ELF-1 (cell line): ENCODE measurements around the gene MCTP1.
"Not testable (repeated sequence)": the region's sequence is repeated elsewhere in the genome, so short reads cannot be mapped to it uniquely, and the experiment has no call there.

Source experiments
- DNase-seq: peaks from one replicate; pipeline ENCODE4 v3.0.0-alpha.2; 2016; ENCODE audit warnings: low read depth, low spot score

Gene MCTP1

DNA sequence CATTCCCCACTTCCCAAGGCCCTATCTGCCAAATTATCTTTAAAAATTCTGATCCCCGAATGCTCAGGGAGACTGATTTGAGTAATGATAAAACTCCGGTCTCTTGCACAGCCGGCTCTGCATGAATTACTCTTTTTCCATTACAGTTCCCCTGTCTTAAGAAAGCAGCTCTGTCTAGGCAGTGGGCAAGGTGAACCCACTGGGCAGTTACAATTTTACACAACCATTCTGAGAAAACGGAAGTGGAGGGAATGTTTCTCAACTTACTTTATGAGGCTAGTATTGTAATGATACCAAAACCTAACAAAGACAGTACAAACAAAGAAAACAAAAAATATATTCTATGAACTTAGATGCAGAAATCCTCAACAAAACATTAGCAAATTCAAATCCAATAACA lies 100.0 kb downstream of the MCTP1 start:
- DNase-seq = no peak

DNA sequence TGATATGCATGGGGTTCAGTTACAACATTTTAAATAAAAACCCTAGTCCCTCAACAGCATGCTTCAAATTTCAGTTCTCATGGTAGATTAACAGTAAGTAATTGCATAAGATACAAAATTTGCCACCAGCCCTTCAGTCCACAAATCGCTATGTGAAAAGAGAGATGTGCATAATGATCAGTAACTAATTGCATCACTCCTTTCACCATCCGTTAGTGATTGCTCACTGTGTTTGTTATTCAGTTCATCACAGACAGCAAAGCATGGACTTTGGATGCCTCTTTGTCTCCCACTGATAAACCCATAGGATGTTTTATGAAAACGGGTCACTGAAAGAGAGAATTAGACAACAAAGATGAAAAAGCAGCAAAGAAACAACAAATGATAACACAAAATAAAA lies 103.2 kb downstream of the MCTP1 start:
- DNase-seq = no peak

GRCh38 chr5:95178046-95178651 lies 106.7 kb downstream of the MCTP1 start:
- DNase-seq = peak; percentile 94

DNA sequence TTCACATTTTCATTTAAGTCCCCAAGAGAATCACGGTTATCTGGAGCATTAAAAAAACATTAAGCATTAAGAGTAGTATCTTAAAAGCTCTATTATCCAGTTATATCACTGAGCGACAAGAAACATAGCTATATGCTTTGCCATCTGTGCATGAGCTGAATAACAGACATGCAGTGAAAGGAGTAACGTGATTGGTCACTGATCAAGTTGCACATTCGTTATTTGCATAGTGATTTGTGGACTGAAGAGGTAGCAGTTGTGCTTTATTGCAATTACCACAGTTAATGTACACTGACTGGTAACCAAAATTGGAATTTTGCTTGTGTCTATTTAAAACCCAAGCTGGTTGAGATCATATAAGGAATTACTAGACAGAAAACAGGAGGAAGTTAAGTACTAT lies 107.4 kb downstream of the MCTP1 start:
- DNase-seq = no peak

DNA sequence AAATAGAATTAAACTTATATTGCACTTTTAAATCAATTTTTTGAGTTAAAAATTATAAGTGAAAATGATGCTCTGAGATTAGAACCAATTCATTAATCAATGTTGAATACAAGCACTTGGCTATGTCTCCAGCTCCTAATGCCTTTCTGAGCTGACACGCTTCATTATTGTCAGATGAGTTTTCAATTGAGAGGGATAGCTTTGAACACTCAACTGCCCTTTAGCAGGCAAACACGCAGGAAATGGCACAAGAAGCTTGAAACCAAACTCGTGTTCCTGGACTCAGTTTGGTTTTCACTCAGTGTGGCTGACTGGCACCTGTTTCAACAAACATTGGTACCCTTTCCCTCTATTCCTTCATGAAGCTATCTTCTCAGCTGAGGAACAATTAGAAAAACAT lies 109.8 kb downstream of the MCTP1 start:
- DNase-seq = no peak

- DNase-seq = no peak
Measured at GRCh38 chr5:95172659-95173058, 112.2 kb downstream of the MCTP1 start.

DNA sequence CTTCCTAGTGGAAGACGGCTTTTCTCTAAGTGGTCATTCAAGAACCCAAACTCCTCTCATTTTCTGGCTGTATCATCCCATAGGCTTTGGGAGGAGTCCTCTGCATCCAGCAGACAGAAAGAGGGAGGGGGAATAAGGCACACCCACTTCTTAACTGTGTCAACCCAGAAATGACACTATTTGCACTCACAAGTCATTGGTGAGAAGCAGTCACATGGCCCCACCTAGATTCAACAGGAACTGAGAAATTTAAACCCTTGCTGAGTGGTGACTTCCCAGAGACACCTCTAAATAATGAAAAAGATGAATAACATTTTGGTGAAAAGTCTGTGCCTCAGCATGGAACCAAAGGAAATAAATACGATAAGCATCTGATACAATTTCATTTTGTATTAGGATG lies 120.0 kb downstream of the MCTP1 start:
- DNase-seq = no peak

GRCh38 chr5:95163079-95163478 lies 121.8 kb downstream of the MCTP1 start:
- DNase-seq = no peak

DNA sequence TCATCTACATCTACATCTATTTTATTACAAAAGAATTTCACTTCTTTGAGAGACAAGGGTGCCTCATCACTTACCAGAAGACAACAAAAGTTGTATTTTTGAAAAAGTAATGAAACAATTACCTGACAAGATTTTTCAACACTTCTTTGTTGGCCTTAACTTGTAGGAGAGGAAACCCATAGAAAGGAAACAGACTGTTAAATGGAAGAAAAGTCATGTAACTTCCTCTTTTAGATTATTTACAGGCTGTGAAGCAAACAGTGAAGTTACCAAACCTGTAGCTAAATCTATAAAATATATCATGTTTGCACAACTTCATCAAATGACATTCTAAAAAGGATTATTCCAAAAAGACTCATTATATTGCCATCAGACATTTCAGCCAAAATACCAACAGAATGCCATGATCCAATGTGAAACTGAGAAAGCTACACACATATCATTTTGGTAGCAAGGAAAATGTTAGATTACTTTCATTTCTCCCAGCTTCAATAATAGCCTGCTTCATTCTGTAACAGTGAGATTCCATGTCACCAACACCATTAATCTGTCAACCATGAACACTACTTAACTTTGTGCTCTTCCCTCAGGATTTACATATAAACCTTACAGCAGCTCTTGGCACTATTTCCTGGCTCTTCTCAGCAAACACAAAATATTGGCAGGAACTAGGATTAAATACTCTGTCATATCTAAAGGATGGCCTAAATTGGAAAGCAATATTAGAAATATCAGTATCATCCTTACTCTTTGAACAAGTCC lies 122.5 kb downstream of the MCTP1 start:
- DNase-seq = no peak

DNA sequence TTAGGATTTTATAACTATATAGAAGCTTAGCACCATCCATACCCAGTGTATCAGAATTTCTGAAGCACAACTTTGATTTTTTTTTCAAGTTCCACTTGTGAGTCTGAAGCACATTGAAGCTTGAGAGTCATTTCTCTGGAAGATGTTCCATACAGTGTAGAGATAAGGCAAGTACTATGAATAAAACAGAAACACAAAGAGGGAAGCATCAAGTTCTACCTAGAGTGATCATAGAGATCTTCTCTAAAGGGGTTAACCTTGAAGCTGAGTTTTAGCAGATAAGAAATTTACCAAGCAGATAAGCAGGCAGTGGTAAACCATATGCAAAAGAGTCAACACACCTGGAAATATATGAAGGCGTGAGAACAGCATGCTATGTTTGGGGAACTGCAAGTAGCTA lies 125.3 kb downstream of the MCTP1 start:
- DNase-seq = no peak

DNA sequence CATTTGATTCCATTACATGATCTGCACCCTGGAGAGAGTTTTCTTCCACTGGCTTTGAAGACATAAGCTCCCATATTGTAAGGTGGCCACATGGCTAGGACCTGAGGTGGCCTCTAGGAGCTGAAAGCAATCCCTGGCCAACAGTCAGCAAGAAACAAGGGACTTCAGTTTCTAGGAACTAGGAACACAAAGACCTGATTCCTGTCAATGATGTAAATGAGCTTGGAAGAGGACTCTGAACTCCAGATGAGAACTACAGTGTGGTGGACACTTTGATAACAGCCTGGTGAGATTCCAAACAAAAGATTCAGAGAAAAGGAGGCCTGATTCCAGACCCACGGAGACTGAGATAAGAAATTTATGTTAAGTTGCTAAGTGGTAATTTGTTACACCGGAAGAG lies 129.0 kb downstream of the MCTP1 start:
- no peak for DNase-seq

GRCh38 chr5:95153511-95153910 lies 131.4 kb downstream of the MCTP1 start:
- DNase-seq = no peak

DNA sequence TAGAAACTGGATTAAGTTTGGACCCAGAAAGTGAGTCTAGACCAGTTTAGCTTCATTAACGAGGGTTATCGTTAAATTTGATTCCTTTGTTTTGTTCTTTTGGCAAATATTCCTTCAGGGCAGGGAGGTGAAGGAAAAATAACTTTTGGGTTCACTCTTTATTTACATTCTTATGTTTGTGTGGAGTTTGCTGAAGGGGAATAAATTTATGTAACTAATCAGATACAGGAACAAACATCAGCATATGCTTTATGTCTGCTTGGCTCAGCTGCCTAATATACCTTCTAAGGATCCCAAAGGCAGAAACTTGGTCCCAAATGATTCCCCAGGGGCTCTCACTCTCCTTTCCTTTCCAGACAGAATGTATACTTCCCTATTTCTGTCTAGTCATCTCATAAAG lies 132.4 kb downstream of the MCTP1 start:
- DNase-seq = no peak

GRCh38 chr5:95152131-95152530 lies 132.8 kb downstream of the MCTP1 start:
- no peak for DNase-seq

DNA sequence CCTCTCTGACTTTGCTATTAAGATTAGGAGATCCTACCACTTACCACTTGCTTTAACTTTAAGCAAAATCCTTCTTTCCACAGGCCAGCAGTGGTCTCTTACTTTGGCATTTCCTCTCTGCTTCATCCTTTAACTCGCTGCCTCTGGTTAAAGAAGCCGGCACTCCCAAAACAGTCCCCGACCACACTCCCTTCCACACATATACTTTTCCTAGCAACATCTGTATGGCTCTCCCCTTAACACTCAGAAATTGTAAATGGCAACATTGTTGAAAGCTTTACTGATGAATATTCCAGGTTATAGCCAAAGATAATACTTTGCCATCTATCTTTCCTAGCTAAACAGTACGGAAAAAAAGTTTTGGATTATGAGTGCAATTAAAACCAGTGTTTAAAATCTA lies 133.2 kb downstream of the MCTP1 start:
- DNase-seq = no peak

DNA sequence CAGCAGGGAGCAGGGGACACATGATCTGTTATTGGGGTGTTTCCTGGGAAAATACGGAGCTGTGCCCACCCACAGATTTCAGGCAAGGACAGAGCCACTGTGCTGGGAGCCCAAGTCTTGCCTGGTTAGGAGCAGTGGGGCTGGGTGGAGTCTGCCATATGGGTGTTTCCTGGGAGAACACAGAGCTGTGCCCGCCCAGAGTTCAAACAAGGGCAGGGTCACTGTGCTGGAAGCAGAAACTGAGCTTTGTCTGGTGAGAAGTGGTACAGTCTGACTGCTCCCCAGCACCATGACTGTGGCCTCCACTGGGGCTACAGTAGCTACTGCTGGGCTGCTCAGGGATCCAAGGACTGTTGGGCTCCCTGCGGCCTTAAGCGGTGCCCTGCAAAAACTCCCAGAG lies 135.5 kb downstream of the MCTP1 start:
- DNase-seq = no peak

DNA sequence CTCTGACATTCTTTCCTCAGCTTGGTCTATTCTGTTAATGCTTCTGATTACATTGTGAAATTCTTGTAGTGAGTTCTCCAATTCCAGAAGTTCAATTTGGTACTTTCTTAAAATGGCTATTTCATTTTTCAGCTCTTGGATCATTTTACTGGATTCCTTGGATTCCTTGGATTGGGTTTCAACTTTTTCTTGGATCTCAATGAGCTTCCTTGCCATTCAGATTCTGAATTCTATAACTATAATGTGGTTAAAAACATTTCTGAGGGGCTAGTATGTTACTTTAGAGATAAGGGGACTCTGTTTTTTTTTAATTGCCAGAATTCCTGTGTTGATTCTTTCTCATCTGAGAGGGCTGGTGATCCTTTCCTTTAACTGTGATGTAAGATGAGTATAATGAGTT lies 136.4 kb downstream of the MCTP1 start:
- no peak for DNase-seq

DNA sequence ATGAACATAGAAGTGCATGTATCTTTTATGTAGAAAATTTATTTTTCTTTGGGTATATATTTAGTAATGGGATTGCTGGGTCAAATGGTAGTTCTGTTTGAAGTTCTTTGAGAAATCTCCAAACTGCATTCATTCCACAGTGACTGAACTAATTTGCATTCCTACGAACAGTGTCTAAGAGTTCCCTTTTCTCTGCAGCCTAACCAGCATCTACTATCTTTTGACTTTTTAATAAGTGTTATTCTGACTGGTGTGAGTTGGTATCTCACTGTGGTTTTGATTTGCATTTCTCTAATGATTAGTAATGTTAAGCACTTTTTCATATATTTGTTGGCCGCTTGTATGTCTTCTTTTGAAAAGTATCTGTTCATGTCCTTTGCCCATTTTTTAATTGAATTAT lies 141.0 kb downstream of the MCTP1 start:
- not testable (repeated sequence) for DNase-seq

- no peak for DNase-seq
Measured at GRCh38 chr5:95142145-95142544, 142.7 kb downstream of the MCTP1 start.

GRCh38 chr5:95141141-95141540 lies 143.8 kb downstream of the MCTP1 start:
- DNase-seq = no peak

GRCh38 chr5:95134326-95134725 lies 150.6 kb downstream of the MCTP1 start:
- no peak for DNase-seq

- no peak for DNase-seq
Measured at GRCh38 chr5:95132096-95132495, 152.8 kb downstream of the MCTP1 start.

- no peak for DNase-seq
Measured at GRCh38 chr5:95130941-95131340, 154.0 kb downstream of the MCTP1 start.

DNA sequence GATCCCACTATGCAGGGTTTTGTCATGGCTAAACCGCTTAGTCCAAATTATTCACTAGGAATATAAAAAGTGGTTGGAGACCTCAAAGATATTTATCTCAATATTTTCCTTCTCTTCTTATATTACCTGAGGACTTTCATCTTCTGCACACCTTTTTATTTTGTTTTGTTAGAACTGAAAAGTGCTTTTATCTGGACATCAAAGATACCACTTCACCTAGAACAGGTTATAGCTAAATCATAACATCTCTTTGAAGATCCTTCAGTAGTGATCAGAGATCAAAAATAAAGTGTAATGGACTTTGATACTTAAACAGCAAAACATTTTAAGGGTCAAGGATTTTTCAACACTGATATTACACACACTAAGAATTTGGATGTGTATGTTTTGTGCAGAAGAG lies 160.2 kb downstream of the MCTP1 start:
- DNase-seq = no peak
